Nephron (organoid): ENCODE measurements around the gene TMEM63B.

ENCODE experiments used
- H3K27ac Mint-ChIP-seq, 3 experiments: 2 replicates each; pipeline ENCODE4 v1.8.0; 2020; ENCODE audit warnings: mixed read lengths in 3 of 3, mild to moderate bottlenecking in 2 of 3, moderate library complexity in 1 of 3
- H3K27me3 Mint-ChIP-seq: 2 replicates; pipeline ENCODE4 v1.8.0; 2021; ENCODE audit warnings: low read depth, mild to moderate bottlenecking, moderate library complexity, mixed read lengths
- H3K36me3 Mint-ChIP-seq: 2 replicates; pipeline ENCODE4 v1.8.0; 2020; ENCODE audit warnings: low read depth, mixed read lengths
- H3K4me1 Mint-ChIP-seq: 2 replicates; pipeline ENCODE4 v1.8.0; 2020; ENCODE audit warnings: mixed read lengths
- H3K4me3 Mint-ChIP-seq, 3 experiments: 2 replicates each; pipeline ENCODE4 v1.8.0; 2020; ENCODE audit warnings: mild to moderate bottlenecking in 3 of 3, mixed read lengths in 3 of 3, moderate library complexity in 2 of 3
- H3K9me3 Mint-ChIP-seq: 2 replicates; pipeline ENCODE4 v1.8.0; 2020; ENCODE audit warnings: mixed read lengths
- TF ChIP-seq, protein P1 (sequence below), 3 experiments: fragments of 200-600 bp; sonication (generic); IDR thresholded peaks; one replicate each; pipeline ENCODE4 v1.5.0; 2021; ENCODE audit warnings: antibody characterized with exemption in 3 of 3; ENCODE audit not compliant: unreplicated experiment in 3 of 3

Gene TMEM63B

DNA sequence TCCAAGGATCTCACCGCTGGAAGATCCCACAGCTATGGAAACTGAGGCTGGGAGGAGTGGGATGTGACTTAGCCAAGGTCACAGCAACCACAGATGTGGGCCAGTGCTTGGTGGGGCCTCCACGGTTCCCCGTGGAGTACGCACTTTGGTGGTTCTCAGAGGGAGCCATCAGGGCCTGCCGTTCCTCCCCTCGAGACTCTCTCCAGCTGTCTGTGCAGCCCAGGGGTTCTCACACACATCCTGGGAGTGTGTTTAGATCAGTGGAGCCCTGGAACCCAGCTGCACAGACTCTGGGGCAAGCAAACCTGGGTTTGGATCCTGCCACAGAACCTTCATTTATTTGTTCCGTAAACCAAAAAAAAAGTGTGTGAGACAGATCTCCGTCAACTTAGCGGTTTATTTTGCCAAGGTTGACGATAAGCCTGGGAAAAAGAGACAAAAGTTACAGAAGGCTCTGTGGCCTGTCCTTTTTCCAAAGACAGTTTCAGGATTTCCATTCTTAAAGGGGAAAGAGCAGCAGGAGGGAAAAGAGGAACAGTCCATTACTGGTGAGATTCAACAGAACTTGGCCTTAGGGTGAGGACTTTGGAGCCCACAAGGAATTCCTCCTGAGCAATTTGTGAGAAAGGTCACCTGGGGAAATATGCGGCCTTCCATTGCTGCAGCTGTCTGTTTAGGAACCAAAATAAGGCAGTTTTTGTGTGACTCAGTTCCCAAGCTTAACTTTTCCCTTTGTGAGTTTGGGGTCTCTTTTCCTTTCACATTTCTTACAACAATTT, 75.8 kb downstream of the TMEM63B start:
- TF ChIP-seq, protein P1, sequence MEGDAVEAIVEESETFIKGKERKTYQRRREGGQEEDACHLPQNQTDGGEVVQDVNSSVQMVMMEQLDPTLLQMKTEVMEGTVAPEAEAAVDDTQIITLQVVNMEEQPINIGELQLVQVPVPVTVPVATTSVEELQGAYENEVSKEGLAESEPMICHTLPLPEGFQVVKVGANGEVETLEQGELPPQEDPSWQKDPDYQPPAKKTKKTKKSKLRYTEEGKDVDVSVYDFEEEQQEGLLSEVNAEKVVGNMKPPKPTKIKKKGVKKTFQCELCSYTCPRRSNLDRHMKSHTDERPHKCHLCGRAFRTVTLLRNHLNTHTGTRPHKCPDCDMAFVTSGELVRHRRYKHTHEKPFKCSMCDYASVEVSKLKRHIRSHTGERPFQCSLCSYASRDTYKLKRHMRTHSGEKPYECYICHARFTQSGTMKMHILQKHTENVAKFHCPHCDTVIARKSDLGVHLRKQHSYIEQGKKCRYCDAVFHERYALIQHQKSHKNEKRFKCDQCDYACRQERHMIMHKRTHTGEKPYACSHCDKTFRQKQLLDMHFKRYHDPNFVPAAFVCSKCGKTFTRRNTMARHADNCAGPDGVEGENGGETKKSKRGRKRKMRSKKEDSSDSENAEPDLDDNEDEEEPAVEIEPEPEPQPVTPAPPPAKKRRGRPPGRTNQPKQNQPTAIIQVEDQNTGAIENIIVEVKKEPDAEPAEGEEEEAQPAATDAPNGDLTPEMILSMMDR (IDR thresholded peaks at IDR 0.05; ENCODE audit: unreplicated experiment in 3 of 3) = no peak
- no peaks in the 10 kb centered on the region for H3K36me3 Mint-ChIP-seq
- no peaks in the 10 kb centered on the region for H3K9me3 Mint-ChIP-seq
- H3K4me3 Mint-ChIP-seq = no peak overlapping the region
- H3K27ac Mint-ChIP-seq = peak overlapping the region in 2 of 3 experiments; percentile 25 to 49
- peaks cover 6% of the 10 kb centered on the region for H3K27me3 Mint-ChIP-seq
- peaks cover 47% of the 10 kb centered on the region for H3K4me1 Mint-ChIP-seq

DNA sequence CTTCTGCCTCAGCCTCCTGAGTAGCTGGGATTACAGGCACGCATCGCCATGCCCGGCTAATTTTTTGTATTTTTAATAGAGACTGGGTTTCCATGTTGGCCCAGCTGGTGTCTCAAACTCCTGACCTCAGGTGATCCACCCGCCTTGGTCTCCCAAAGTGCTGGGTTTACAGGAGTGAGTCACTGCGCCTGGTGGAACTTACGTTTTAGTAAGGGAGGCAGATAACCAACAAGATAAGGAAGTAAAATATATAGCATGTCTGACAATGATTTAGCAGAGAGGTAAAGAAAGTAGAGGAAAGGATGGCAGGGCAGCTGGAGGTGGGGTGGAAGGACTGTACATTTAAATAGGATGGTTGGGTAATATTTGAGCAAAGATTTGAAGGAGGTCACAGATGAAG, 76.6 kb downstream of the TMEM63B start:
- Mint-ChIP-seq H3K36me3 (no peaks in the 10 kb centered on the region), H3K4me1 (peaks cover 49% of the 10 kb centered on the region), H3K4me3 (no peak overlapping the region), H3K9me3 (no peaks in the 10 kb centered on the region), H3K27ac (peak overlapping the region in 1 of 3 experiments; percentile 3), H3K27me3 (peaks cover 6% of the 10 kb centered on the region)
- TF ChIP-seq, protein P1 (IDR thresholded peaks at IDR 0.05; ENCODE audit: unreplicated experiment in 3 of 3) = no peak
